HG03066 (cell line): ENCODE measurements around the gene NLRP8.
"Not testable (repeated sequence)": the region's sequence is repeated elsewhere in the genome, so short reads cannot be mapped to it uniquely, and the experiment has no call there.

ENCODE experiments used
- ATAC-seq: cut with Tn5 transposase; IDR thresholded peaks from one replicate; pipeline ENCODE4 v1.9.1; 2021; ENCODE audit warnings: low read depth; ENCODE audit not compliant: unreplicated experiment

The NLRP8 gene

GRCh38 chr19:55947532-55947931 lies at the start of gene NLRP8:
TSS of gene NLRP8 (plus strand) at chr19:55947832.
- no peak for ATAC-seq

- no peak for ATAC-seq
Measured at GRCh38 chr19:55898911-55899310, 48.7 kb upstream of the NLRP8 start.

- no peak for ATAC-seq
Measured at GRCh38 chr19:55901369-55902079, 46.1 kb upstream of the NLRP8 start.

GRCh38 chr19:55902080-55902751 lies 45.4 kb upstream of the NLRP8 start:
- no peak for ATAC-seq

- no peak for ATAC-seq
Measured at GRCh38 chr19:55907286-55907685, 40.3 kb upstream of the NLRP8 start.

GRCh38 chr19:55907746-55908145 lies 39.9 kb upstream of the NLRP8 start:
- no peak for ATAC-seq

GRCh38 chr19:55909801-55910200 lies 37.8 kb upstream of the NLRP8 start:
- ATAC-seq: no peak

GRCh38 chr19:55912916-55913315 lies 34.7 kb upstream of the NLRP8 start:
- no peak for ATAC-seq

GRCh38 chr19:55913643-55914268 lies 33.9 kb upstream of the NLRP8 start:
- no peak for ATAC-seq

- ATAC-seq: no peak
Measured at GRCh38 chr19:55923556-55923955, 24.1 kb upstream of the NLRP8 start.

GRCh38 chr19:55927991-55928390 lies 19.6 kb upstream of the NLRP8 start:
- no peak for ATAC-seq

GRCh38 chr19:55929258-55929657 lies 18.4 kb upstream of the NLRP8 start:
- ATAC-seq: not testable (repeated sequence)

GRCh38 chr19:55930996-55931515 lies 16.6 kb upstream of the NLRP8 start:
- no peak for ATAC-seq

GRCh38 chr19:55931936-55932386 lies 15.7 kb upstream of the NLRP8 start, which contains the start of gene NLRP13:
TSS of gene NLRP13 (minus strand) at chr19:55932336. CDS start at chr19:55932311, 25 bp downstream.
- ATAC-seq: no peak

- no peak for ATAC-seq
Measured at GRCh38 chr19:55935206-55935605, 12.4 kb upstream of the NLRP8 start.

GRCh38 chr19:55939206-55939605 lies 8.4 kb upstream of the NLRP8 start:
- no peak for ATAC-seq

GRCh38 chr19:55940306-55940705 lies 7.3 kb upstream of the NLRP8 start:
- no peak for ATAC-seq

- ATAC-seq: not testable (repeated sequence)
Measured at GRCh38 chr19:55950566-55950965, 2.9 kb downstream of the NLRP8 start.

GRCh38 chr19:55956431-55956830 lies 8.8 kb downstream of the NLRP8 start:
- ATAC-seq: no peak

GRCh38 chr19:55958356-55958755 lies 10.7 kb downstream of the NLRP8 start:
- ATAC-seq: no peak

GRCh38 chr19:55959996-55960675 lies 12.5 kb downstream of the NLRP8 start:
- ATAC-seq: no peak
